NB4 (cell line): ENCODE results near the gene PGGHG.
"Not testable (repeated sequence)": the region's sequence is repeated elsewhere in the genome, so short reads cannot be mapped to it uniquely, and the experiment has no call there.

Experiments
- DNase-seq: peaks from one replicate; pipeline ENCODE4 v3.0.0; 2010; ENCODE audit warnings: low read depth
- H3K4me3 ChIP-seq: one replicate; pipeline ENCODE4 v1.5.1; 2011; ENCODE audit warnings: mild to moderate bottlenecking, low read depth, low read length, moderate library complexity
- MYC ChIP-seq: IDR thresholded peaks from 2 replicates; pipeline ENCODE4 v1.6.1; 2011; ENCODE audit warnings: low read depth, low read length
- POLR2A ChIP-seq: IDR thresholded peaks from 2 replicates; pipeline ENCODE4 v1.6.1; 2011; ENCODE audit warnings: mild to moderate bottlenecking; ENCODE audit not compliant: insufficient read length; ENCODE audit errors: extremely low read depth
- TF ChIP-seq, protein P1 (sequence below): IDR thresholded peaks from 2 replicates; pipeline ENCODE4 v1.6.1; 2011; ENCODE audit warnings: low read depth, low read length
- TF ChIP-seq, protein P2 (sequence below): IDR thresholded peaks from one replicate; pipeline ENCODE4 v1.5.1; 2012; ENCODE audit warnings: low read depth, low read length

Gene PGGHG

DNA sequence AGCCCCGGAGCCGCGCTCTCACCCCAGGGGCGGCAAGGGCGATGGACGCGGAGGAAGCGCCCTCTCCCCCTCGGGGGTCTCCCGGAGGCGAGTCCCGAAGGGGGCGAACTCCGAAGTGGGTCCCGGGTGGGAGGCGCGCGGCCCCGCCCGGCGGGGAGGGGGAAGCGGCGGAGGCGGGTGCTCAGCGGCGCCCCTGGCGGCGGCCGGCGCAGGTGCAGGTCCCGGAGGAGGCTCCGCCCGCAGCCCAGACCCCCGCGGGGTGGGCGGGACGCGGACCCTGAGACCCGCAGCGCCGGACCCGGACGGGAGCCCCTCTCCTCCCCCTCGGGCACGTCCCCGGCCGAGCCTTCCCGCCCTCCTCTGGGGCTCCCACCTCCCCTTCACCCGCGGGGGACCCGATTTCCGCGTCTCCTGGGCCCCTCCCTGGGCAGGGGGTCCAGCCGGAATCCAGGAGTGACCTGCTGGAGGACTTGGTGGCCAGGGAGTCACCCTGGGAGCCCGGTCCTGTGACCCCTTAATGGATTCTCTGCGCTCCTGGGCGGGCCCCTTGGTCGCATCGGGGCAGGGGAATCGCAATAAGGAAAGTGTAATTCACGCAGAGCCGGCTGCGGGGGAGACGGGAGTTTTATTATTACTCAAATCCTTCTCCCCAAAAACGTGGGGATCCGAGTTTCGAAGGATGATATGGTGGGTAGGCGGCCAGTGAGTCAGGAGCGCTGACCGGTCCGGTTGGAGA lies 22.3 kb downstream of the PGGHG start:
- not testable (repeated sequence) for DNase-seq, H3K4me3 ChIP-seq

DNA sequence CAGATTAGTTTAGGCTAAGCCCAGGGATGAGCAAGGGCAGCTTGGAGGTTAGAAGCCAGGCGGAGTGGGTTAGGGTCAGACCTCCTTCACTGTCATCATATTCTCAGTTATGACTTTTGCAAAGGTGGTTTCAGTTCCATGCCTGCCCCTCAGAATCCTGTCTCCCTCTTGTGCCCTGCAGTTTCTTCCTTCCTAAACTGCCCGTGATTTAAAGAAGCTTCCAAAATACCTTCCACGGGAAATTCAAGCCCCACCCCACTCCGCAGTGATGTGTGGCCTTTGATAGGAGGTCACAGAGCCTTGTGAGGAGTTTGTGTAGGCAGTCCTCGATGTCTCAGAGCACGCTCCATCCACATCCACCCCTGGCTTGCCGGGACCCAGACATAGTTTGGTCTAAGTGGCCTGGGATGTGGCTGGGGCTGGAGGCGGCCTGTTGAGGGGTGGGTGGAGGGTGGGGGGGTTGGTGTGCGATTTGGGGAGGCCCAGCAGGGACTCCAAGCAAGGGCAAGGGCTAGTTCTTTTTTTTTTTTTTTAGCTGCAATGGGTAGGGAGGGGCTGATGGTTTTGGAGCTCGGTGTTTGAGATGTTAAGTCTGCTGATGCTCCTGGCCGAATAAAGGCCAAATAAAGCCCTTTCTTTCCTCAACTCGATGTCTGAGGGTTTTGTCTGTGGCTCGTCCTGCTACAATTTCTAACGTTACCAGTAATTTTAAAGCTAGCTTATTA lies 23.3 kb downstream of the PGGHG start:
- TF ChIP-seq, protein P1, sequence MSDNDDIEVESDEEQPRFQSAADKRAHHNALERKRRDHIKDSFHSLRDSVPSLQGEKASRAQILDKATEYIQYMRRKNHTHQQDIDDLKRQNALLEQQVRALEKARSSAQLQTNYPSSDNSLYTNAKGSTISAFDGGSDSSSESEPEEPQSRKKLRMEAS: no peak
- TF ChIP-seq MYC (no peak), POLR2A (no peak)
- no peak overlapping the region for H3K4me3 ChIP-seq
- no peak for DNase-seq

DNA sequence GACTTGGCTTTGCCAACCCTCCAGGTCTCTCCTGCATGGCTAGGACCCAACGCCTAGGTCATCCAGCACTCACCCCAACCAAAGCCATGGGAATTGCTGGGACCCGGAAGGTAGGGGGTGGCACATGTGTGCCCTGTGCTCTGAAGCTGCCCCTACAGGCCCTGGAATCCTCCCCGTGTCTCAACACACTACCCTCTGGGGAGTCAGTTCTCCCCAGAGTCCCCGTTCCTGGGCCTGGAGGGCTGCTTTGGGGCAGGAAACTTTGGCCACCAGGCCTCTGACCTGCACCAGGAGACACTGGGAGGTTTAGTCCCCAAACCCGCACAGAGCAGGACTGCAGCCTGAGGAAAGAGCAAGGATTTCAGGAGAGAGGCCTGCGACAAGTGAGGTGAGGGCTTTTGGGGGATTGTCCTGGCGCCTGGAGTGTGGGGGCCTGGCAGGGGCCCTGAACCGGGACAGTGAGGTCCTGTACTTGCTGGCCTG lies 24.4 kb downstream of the PGGHG start:
- H3K4me3 ChIP-seq: peak overlapping the region; percentile 73
- DNase-seq: peak; percentile 55
- TF ChIP-seq MYC: no peak
- TF ChIP-seq, protein P1: no peak; the same call in 1 of the 2 replicates
- TF ChIP-seq, protein P2, sequence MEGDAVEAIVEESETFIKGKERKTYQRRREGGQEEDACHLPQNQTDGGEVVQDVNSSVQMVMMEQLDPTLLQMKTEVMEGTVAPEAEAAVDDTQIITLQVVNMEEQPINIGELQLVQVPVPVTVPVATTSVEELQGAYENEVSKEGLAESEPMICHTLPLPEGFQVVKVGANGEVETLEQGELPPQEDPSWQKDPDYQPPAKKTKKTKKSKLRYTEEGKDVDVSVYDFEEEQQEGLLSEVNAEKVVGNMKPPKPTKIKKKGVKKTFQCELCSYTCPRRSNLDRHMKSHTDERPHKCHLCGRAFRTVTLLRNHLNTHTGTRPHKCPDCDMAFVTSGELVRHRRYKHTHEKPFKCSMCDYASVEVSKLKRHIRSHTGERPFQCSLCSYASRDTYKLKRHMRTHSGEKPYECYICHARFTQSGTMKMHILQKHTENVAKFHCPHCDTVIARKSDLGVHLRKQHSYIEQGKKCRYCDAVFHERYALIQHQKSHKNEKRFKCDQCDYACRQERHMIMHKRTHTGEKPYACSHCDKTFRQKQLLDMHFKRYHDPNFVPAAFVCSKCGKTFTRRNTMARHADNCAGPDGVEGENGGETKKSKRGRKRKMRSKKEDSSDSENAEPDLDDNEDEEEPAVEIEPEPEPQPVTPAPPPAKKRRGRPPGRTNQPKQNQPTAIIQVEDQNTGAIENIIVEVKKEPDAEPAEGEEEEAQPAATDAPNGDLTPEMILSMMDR: no peak
- no peak for TF ChIP-seq POLR2A

DNA sequence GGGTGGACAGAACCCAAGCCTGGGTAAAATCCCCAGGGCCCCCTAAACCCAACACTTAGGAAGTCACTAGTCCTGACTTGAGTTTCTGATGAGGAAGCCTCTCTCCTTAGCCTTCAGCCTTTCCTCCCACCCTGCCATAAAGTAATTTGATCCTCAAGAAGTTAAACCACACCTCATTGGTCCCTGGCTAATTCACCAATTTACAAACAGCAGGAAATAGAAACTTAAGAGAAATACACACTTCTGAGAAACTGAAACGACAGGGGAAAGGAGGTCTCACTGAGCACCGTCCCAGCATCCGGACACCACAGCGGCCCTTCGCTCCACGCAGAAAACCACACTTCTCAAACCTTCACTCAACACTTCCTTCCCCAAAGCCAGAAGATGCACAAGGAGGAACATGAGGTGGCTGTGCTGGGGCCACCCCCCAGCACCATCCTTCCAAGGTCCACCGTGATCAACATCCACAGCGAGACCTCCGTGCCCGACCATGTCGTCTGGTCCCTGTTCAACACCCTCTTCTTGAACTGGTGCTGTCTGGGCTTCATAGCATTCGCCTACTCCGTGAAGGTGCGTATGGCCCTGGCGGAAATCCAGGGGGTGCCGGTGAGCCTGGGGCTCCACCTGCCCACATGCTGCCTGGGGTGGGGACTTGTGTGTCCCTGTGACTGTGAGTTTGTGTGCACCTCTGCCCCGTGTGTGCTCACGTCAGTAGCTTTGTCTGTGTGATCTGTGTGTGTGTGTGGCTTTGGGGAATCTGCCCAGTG lies 25.0 kb downstream of the PGGHG start, which contains the start of gene IFITM1:
IFITM1 (plus strand) TSS at position 254 of the 767 bp plus-strand sequence; CDS start at position 385, 131 bp downstream.
- TF ChIP-seq, protein P1: peak; percentile 49
- TF ChIP-seq MYC (peak; percentile 8; the same call in 1 of the 2 replicates), POLR2A (peak; percentile 80)
- TF ChIP-seq, protein P2: no peak
- H3K4me3 ChIP-seq: peak within 1 kb of the TSS; percentile 73
- peak; percentile 87 for DNase-seq

DNA sequence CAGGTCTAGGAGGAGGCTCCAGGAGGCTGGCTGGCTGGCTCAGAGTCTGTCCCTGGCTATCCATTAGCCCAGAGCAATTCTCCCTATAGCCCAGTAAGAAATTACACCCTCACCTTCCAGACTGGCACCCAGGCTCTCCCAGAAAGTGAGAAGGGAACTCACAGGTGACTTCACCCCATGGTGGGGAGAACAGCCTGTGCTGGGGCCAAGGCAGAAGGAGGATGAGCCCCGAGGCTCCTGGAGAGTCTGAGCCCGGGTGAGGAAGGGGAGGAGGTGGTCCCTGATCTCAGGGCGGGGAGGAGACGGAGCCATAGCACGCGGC lies 25.6 kb downstream of the PGGHG start:
- not testable (repeated sequence) for DNase-seq
- H3K4me3 ChIP-seq: peak overlapping the region; percentile 73

DNA sequence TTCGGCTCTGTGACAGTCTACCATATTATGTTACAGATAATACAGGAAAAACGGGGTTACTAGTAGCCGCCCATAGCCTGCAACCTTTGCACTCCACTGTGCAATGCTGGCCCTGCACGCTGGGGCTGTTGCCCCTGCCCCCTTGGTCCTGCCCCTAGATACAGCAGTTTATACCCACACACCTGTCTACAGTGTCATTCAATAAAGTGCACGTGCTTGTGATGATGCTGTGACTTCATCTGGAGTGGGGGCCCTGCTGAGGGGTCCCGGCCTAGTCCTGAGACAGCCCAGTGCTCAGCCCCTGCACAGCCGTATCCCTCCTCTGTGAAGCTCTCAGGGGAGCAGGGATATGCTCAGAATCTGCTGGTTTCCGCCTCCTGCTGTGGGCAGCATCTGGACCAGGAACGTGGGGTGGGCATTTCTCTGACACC lies 26.1 kb downstream of the PGGHG start:
- no peak for TF ChIP-seq POLR2A
- DNase-seq: no peak
- H3K4me3 ChIP-seq: peak overlapping the region; percentile 73

DNA sequence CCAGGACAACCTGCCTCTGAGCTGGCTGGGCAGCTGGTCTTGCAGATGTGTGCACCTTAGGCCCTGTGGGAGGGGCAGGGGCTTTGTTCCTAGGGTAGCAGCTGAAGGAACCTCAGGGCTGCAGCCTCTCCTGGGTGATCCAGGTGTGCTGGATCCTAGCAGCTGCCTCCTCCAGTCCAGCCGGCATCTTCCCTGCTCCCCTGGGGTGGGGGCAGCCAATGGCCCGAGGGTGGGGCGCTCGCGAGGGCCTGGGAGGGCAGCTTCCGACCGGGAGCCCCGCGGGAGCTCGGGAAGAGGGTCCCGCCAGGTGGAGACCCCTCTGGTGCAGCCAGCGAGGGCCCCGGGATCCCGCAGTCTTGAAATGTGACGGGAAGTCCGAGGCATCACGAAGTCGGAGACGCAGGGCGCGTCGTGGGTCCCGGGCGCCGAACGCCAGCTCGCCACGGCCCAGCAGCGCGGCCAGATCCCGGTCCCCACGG lies 26.6 kb downstream of the PGGHG start:
- H3K4me3 ChIP-seq: peak overlapping the region; percentile 73
- DNase-seq: no peak
- no peak for TF ChIP-seq MYC
- TF ChIP-seq, protein P1: no peak
- TF ChIP-seq POLR2A: no peak
- TF ChIP-seq, protein P2: no peak
